Smooth muscle cell (in vitro differentiated cells): Measurements from ENCODE around the gene FAM163A. TPM values are rescaled to one million over a fixed set of nuclear protein-coding genes. Genes with fewer than 3 reads are reported as not detected.

ENCODE experiments used
- DNase-seq: peaks from one replicate; lab custom pipeline; 2025; ENCODE audit not compliant: unreplicated experiment; lab: John Stamatoyannopoulos, UW
- H2AFZ ChIP-seq: fragments of 200-600 bp; sonication (generic); 2 replicates; pipeline ENCODE4 v1.6.0; 2016; ENCODE audit warnings: antibody characterized with exemption, low read depth, mild to moderate bottlenecking
- H3F3A ChIP-seq: fragments of 200-600 bp; sonication (generic); 2 replicates; pipeline ENCODE4 v1.6.0; 2017; ENCODE audit warnings: antibody characterized with exemption, low read depth
- H3K27ac ChIP-seq: fragments of 200-600 bp; sonication (generic); 2 replicates; pipeline ENCODE4 v1.5.1; 2016; ENCODE audit warnings: low read depth, mild to moderate bottlenecking
- H3K27me3 ChIP-seq: fragments of 200-600 bp; sonication (generic); 2 replicates; pipeline ENCODE4 v1.6.1; 2016; ENCODE audit warnings: low read depth, mild to moderate bottlenecking
- H3K36me3 ChIP-seq: fragments of 200-600 bp; sonication (generic); 2 replicates; pipeline ENCODE4 v1.5.1; 2016; ENCODE audit warnings: low read depth
- H3K4me1 ChIP-seq: fragments of 200-600 bp; sonication (generic); 2 replicates; pipeline ENCODE4 v1.5.1; 2016; ENCODE audit warnings: low read depth
- H3K4me2 ChIP-seq: fragments of 200-600 bp; sonication (generic); 2 replicates; pipeline ENCODE4 v1.6.0; 2016; ENCODE audit warnings: mild to moderate bottlenecking
- H3K4me3 ChIP-seq: fragments of 200-600 bp; sonication (generic); 2 replicates; pipeline ENCODE4 v1.5.1; 2016; ENCODE audit warnings: mild to moderate bottlenecking
- H3K79me2 ChIP-seq: fragments of 200-600 bp; sonication (generic); 2 replicates; pipeline ENCODE4 v1.6.0; 2016; ENCODE audit warnings: low read depth, mild to moderate bottlenecking
- H3K9ac ChIP-seq: fragments of 200-600 bp; sonication (generic); 2 replicates; pipeline ENCODE4 v1.6.0; 2016; ENCODE audit warnings: low read depth
- H3K9me3 ChIP-seq: fragments of 200-600 bp; sonication (generic); replicated peaks from 2 replicates; pipeline ENCODE4 v1.5.1; 2016; ENCODE audit warnings: low read depth
- H4K20me1 ChIP-seq: fragments of 200-600 bp; sonication (generic); 2 replicates; pipeline ENCODE4 v1.6.0; 2016; ENCODE audit warnings: low read depth
- CTCF ChIP-seq: fragments of 200-600 bp; sonication (generic); IDR thresholded peaks from 2 replicates; pipeline ENCODE4 v1.5.1; 2017; ENCODE audit warnings: borderline replicate concordance, mild to moderate bottlenecking, antibody characterized with exemption; ENCODE audit not compliant: insufficient read depth, poor library complexity, severe bottlenecking
- WGBS: methylation state at CpG from one replicate; pipeline ENCODE4 v1.1.7; 2016; ENCODE audit warnings: low lambda C conversion rate; 5-methylcytosine and 5-hydroxymethylcytosine counted together
- polyA plus RNA-seq: library from polyadenylated mRNA; unstranded; fragments of >200 nt; fragmentation: Nextera tagmentation; extraction: Ambion mirVana; gene quantifications from 2 replicates; pipeline ENCODE4 v1.2.1, GENCODE V29; 2016
- total RNA-seq: library from RNA; depleted of rRNA; stranded (reverse); fragments of >200 nt; gene quantifications from 2 replicates; pipeline ENCODE4 v1.2.3, GENCODE V29; 2014

The FAM163A gene
- total and polyA plus RNA-seq, 2 experiments from 2014 or later, result not detected

- peaks cover 35% of the 10 kb centered on the region for H3K27me3 ChIP-seq
- no peak for TF ChIP-seq CTCF
- no peaks in the 10 kb centered on the region for H3K79me2 ChIP-seq
- no peak overlapping the region for H3K9ac ChIP-seq
- H3K4me2 ChIP-seq, result no peak overlapping the region
- WGBS, result 61% methylated on average over 8 of the region's 8 CpGs
- no peaks in the 10 kb centered on the region for H3K36me3 ChIP-seq
- no peak for DNase-seq
- H3K27ac ChIP-seq, result no peak overlapping the region
- H2AFZ ChIP-seq, result no peak overlapping the region
- H3K4me3 ChIP-seq, result no peak overlapping the region
- H3K4me1 ChIP-seq, result no peaks in the 10 kb centered on the region
- H3F3A ChIP-seq, result no peaks in the 10 kb centered on the region
- no peaks in the 10 kb centered on the region for H3K9me3 ChIP-seq
- H4K20me1 ChIP-seq, result no peaks in the 10 kb centered on the region
Observed at GRCh38 chr1:179761296-179761695, 18.2 kb downstream of the FAM163A start.

GRCh38 chr1:179761846-179762640 lies 19.0 kb downstream of the FAM163A start:
- DNase-seq, result no peak
- WGBS, result 69% methylated on average over 6 of the region's 6 CpGs
- no peak overlapping the region for H3K9ac ChIP-seq
- no peak overlapping the region for H3K4me3 ChIP-seq
- H2AFZ ChIP-seq, result no peak overlapping the region
- peaks cover 32% of the 10 kb centered on the region for H3K27me3 ChIP-seq
- no peak overlapping the region for H3K27ac ChIP-seq
- no peaks in the 10 kb centered on the region for H3K79me2 ChIP-seq
- H3K4me1 ChIP-seq, result no peaks in the 10 kb centered on the region
- no peak for TF ChIP-seq CTCF
- no peaks in the 10 kb centered on the region for H3F3A ChIP-seq
- no peaks in the 10 kb centered on the region for H3K9me3 ChIP-seq
- no peak overlapping the region for H3K4me2 ChIP-seq
- no peaks in the 10 kb centered on the region for H3K36me3 ChIP-seq
- no peaks in the 10 kb centered on the region for H4K20me1 ChIP-seq

- no peak for TF ChIP-seq CTCF
- Histone ChIP-seq H3F3A (no peaks in the 10 kb centered on the region), H3K9ac (no peak overlapping the region), H3K4me1 (no peaks in the 10 kb centered on the region), H3K4me2 (no peak overlapping the region), H3K4me3 (no peak overlapping the region), H2AFZ (no peak overlapping the region), H3K9me3 (no peaks in the 10 kb centered on the region), H4K20me1 (no peaks in the 10 kb centered on the region), H3K79me2 (no peaks in the 10 kb centered on the region), H3K27ac (no peak overlapping the region), H3K36me3 (no peaks in the 10 kb centered on the region), H3K27me3 (peaks cover 15% of the 10 kb centered on the region)
- DNase-seq, result no peak
- WGBS, result 76% methylated on average over 5 of the region's 5 CpGs
Observed at GRCh38 chr1:179767177-179767581, 24.1 kb downstream of the FAM163A start.

- Histone ChIP-seq H3K27ac (no peak overlapping the region), H3K9me3 (no peaks in the 10 kb centered on the region), H2AFZ (no peak overlapping the region), H3K4me2 (no peak overlapping the region), H3K79me2 (no peaks in the 10 kb centered on the region), H3F3A (no peaks in the 10 kb centered on the region), H3K36me3 (no peaks in the 10 kb centered on the region), H3K9ac (no peak overlapping the region), H3K4me1 (no peaks in the 10 kb centered on the region), H4K20me1 (no peaks in the 10 kb centered on the region), H3K4me3 (no peak overlapping the region), H3K27me3 (peaks cover 6% of the 10 kb centered on the region)
- WGBS, result 94% methylated on average over 2 of the region's 2 CpGs
- TF ChIP-seq CTCF, result no peak
- DNase-seq, result no peak
Observed at GRCh38 chr1:179767996-179768395, 24.9 kb downstream of the FAM163A start.
